HFFc6 (cell line): ENCODE measurements around the gene TBX2. TPM values are rescaled to one million over a fixed set of nuclear protein-coding genes. Genes with fewer than 3 reads are reported as not detected.

Experiments used
- DNase-seq: peaks from one replicate; pipeline ENCODE4 v3.0.0-alpha.2; 2018
- H3K27ac Mint-ChIP-seq: 2 replicates; pipeline ENCODE4 v1.8.0; 2020; ENCODE audit warnings: mild to moderate bottlenecking, mixed read lengths
- H3K27me3 Mint-ChIP-seq: 2 replicates; pipeline ENCODE4 v1.8.0; 2021; ENCODE audit warnings: mild to moderate bottlenecking, moderate library complexity, mixed read lengths; ENCODE audit not compliant: insufficient read depth
- H3K36me3 Mint-ChIP-seq: 2 replicates; pipeline ENCODE4 v1.8.0; 2021; ENCODE audit warnings: low read depth, mixed read lengths
- H3K4me1 Mint-ChIP-seq: 2 replicates; pipeline ENCODE4 v1.8.0; 2020; ENCODE audit warnings: low read depth, mixed read lengths
- H3K4me3 Mint-ChIP-seq: 2 replicates; pipeline ENCODE4 v1.8.0; 2020; ENCODE audit warnings: mild to moderate bottlenecking, moderate library complexity, mixed read lengths
- H3K9me3 Mint-ChIP-seq: 2 replicates; pipeline ENCODE4 v1.8.0; 2020; ENCODE audit warnings: mild to moderate bottlenecking, mixed read lengths
- total RNA-seq, 6 experiments: library from RNA; stranded (reverse); fragmentation: NEBNext Ultra II Directional; extraction: Animal tissue kit (Norgen Biotek cat#: 25700); gene quantifications; 2 replicates in 1 of 6; 3 replicates in 5 of 6; pipeline ENCODE4 v1.2.3, GENCODE V29; 2021
- TF ChIP-seq, protein P1 (sequence below): fragments of 200-600 bp; sonication (generic); IDR thresholded peaks from 2 replicates; pipeline ENCODE4 v1.5.0; 2021; ENCODE audit warnings: antibody characterized with exemption, mild to moderate bottlenecking

The TBX2 gene
- total RNA-seq, 6 experiments from 2014 or later: 42.3 to 71.4 (median 67.3) TPM

DNA sequence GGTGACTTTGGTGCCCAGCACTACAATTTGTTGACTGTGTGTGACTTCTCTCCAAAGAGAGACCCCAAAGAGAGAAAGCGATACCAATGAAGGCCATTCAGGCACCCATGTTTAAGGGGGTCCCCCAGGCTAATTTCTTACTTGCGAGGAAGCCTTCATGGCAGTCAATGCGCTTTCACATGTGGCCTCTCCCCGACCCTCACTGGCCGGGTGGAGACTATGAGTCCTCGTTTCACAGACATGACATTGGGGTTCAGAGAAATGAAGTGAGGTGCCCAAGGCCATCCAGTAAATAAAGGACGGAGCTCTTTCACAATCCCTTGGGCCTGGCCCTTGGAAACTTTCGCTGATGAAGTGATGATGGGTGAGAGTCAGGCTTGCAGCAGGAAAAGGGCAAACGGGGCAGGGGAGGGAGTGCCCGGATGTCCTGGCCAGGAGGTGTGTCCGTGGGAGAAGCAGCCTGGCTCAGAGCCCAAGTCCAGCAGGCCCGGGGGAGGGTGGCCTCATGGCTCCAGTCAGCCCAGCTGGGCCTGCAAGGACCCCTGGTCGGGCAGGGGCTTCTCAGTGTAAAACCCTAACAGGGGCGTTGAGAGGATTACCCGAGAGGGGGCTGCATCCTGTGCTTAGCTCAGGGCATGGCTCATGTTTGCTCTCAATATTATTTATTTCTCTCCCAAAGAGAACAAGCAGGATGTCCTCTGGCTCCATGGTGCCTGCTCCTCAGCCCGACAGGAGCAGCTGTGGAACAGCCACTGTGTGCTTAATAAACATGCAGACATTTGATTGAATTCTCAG is 14.7 kb downstream of the TBX2 start:
- H3K27me3 Mint-ChIP-seq: peaks cover 19% of the 10 kb centered on the region
- no peaks in the 10 kb centered on the region for H3K9me3 Mint-ChIP-seq
- no peaks in the 10 kb centered on the region for H3K36me3 Mint-ChIP-seq
- TF ChIP-seq, protein P1, sequence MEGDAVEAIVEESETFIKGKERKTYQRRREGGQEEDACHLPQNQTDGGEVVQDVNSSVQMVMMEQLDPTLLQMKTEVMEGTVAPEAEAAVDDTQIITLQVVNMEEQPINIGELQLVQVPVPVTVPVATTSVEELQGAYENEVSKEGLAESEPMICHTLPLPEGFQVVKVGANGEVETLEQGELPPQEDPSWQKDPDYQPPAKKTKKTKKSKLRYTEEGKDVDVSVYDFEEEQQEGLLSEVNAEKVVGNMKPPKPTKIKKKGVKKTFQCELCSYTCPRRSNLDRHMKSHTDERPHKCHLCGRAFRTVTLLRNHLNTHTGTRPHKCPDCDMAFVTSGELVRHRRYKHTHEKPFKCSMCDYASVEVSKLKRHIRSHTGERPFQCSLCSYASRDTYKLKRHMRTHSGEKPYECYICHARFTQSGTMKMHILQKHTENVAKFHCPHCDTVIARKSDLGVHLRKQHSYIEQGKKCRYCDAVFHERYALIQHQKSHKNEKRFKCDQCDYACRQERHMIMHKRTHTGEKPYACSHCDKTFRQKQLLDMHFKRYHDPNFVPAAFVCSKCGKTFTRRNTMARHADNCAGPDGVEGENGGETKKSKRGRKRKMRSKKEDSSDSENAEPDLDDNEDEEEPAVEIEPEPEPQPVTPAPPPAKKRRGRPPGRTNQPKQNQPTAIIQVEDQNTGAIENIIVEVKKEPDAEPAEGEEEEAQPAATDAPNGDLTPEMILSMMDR: no peak
- no peak overlapping the region for H3K4me3 Mint-ChIP-seq
- DNase-seq: no peak
- H3K27ac Mint-ChIP-seq: peak overlapping the region; percentile 43; the same call in 1 of the 2 replicates
- peaks cover 42% of the 10 kb centered on the region for H3K4me1 Mint-ChIP-seq

GRCh38 chr17:61414936-61415251 is 15.3 kb downstream of the TBX2 start:
- Mint-ChIP-seq H3K27ac (no peak overlapping the region), H3K36me3 (no peaks in the 10 kb centered on the region), H3K4me1 (peaks cover 39% of the 10 kb centered on the region), H3K27me3 (peaks cover 24% of the 10 kb centered on the region), H3K9me3 (no peaks in the 10 kb centered on the region), H3K4me3 (no peak overlapping the region)
- TF ChIP-seq, protein P1: no peak
- DNase-seq: no peak

DNA sequence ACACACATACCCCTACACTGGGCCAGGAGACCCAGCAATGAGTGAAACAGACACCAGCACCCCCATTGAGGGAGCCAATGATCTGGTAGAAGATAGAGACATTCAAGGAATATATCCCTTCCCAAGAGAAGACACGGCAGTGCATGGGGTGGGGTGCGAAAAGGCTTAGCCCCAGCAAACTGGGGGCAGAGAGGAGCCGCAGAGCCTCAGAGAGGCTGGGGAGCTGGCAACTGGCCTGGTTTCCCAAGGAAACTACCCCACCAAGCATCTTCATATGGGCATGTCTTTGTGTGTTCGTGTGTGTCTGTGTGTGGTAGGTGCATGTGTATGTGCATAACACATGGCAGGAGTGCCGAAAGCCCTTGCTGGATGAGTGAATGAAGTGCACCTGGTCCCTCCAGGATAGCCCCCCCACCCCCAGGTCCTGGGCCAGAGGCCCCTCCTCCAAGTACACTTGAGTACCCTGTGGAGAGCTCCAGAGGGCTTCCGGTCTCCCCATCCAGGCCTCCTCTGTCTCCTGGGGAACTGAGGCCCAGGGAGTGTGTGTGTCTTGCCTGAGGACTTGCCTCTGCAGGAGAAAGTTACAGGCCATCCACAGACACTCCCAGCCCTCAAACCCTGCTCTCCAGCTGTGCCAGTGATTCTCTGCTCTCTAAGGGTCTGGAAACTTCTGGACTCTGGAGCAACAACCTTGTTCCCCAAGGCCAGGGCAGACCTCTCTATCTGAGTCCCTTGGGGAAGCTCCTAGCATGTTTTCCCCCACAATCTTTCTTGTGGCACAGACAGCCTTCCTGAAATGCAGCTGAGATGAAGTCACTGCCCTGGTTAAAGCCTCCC is 15.9 kb downstream of the TBX2 start:
- H3K4me1 Mint-ChIP-seq: peaks cover 32% of the 10 kb centered on the region

DNA sequence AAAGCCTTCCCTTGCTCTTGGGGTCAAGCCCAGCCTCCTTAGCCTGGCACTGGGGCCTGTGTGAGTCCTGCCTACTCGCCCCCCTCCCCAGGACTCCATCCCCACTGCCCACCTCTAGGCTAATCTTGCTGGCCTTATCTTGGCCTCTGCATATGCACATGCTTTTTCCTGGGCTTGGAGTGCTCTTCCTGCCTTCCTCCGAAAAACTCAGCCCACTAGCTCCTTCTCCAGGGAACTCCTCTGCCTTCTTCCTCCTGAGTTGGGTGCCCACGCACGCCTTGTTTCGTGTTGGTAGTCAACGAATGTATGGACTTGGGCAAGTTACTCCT is 16.5 kb downstream of the TBX2 start:
- Mint-ChIP-seq H3K27ac (peak overlapping the region; percentile 61), H3K4me1 (peaks cover 31% of the 10 kb centered on the region), H3K9me3 (no peaks in the 10 kb centered on the region), H3K36me3 (no peaks in the 10 kb centered on the region), H3K4me3 (no peak overlapping the region), H3K27me3 (peaks cover 19% of the 10 kb centered on the region)
- DNase-seq: no peak
- TF ChIP-seq, protein P1: no peak

More for the DNA sequence above, 15.9 kb downstream of the TBX2 start:
- Mint-ChIP-seq H3K36me3 (no peaks in the 10 kb centered on the region), H3K4me3 (no peak overlapping the region; the same call in 1 of the 2 replicates), H3K27ac (peak overlapping the region; percentile 61), H3K9me3 (no peaks in the 10 kb centered on the region), H3K27me3 (peaks cover 22% of the 10 kb centered on the region)
- DNase-seq: no peak
- TF ChIP-seq, protein P1: no peak

DNA sequence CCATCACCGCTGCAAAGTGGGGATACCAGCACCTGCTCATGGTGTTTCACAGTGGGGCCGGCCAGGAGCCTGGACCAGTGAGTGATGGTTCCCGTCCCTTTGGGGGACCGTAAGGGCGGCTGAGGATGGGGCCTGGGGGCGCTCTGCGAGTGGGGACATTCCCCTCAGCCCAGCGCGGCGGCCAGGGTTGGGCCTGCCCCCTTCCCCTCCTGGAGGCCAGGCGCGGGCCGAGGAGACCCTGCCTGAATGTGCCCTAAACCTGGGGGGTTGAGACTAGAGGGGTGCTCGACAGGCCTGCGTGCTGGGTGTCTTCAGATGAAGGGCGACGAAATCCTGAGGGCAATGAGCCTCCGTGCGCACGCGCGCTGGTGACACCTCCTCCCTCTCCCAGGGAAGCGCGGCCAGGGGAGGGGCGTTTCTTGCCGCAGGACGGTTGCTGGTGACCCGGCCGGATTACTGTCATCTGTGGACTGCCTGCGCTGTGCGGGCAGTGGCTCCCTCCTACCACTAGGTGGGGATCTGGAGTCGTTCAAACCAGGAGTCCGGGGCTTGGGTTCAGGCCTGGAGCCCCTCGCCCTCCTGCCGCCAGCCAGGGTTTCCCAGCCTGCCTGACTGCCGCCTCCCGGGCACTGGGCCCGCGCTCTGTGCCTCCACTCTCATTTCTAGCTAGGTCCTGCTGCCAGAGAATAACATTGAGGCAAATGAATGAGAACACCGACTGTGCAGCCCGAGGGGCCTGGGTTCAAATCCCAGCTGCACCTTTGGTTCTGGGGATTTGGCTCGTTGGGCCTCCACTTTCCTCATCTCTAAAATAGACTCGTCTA is 17.1 kb downstream of the TBX2 start:
- H3K27me3 Mint-ChIP-seq: peaks cover 16% of the 10 kb centered on the region

More for the DNA sequence above, 17.1 kb downstream of the TBX2 start:
- Mint-ChIP-seq H3K4me1 (peaks cover 32% of the 10 kb centered on the region), H3K27ac (peak overlapping the region; percentile 61; the same call in 1 of the 2 replicates), H3K36me3 (no peaks in the 10 kb centered on the region), H3K9me3 (no peaks in the 10 kb centered on the region), H3K4me3 (no peak overlapping the region; the same call in 1 of the 2 replicates)
- DNase-seq: peak; percentile 87
- TF ChIP-seq, protein P1: peak; percentile 97
